ENCODE data around the gene TKT.

DNA sequence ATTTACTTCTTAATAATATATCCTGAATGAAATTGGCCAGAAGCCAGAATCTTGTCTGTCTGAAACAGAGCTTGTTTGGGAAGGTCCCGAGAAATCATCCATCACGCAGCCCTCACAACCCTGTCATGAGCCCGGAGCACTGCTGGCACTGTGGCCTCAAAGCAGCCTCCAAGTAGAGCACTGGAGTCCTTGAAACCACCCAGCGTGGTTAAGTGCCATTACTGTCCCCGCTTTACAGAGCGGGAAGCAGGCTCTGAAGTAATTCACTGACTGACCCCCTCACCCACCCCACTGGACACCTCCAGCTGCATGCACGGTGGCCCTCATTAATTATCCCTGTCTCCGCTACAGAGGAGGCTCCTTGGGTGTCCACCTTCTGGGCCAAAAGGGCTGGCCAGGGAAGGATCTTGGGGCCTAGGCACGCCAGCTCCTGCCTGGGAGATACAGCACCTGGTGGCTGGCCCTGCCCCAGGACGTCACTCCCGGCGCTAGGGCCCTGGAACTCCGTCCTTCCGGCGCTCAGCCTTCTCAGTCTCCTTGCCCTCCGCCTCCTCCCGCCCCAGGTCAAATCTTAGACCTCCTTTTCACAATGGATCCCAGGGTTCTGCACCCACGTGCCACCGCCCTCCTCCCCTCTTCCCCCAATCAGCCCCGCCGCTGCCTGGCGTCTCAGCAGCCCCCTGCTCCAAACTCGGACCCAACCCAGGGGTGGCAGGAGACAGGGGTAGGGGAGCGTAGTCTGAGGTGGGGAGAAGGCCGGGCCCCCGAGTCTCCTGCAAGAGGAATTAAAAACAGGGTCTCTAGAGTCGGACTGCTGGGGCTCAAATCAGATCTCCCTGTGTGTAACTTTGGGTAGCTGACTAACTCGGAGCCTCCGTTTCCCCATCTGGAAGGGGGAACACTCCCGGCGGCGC lies 1.1 kb downstream of the TKT start:
- TF ChIP-seq POLR2A (IDR thresholded peaks at IDR 0.05; ENCODE audit: low read depth, low read length) (no peak), POLR2AphosphoS5 (IDR thresholded peaks at IDR 0.05; ENCODE audit: low read depth, low read length) (no peak)
